Lung (tissue), 12 donors: ENCODE results near the gene GAK. TPM values are rescaled to one million over a fixed set of nuclear protein-coding genes. Genes with fewer than 3 reads are reported as not detected.
"Not testable (repeated sequence)": the region's sequence is repeated elsewhere in the genome, so short reads cannot be mapped to it uniquely, and the experiment has no call there.

Experiments
- ATAC-seq: fragments of 200-7000 bp; cut with Tn5 transposase; one replicate; pipeline ENCODE4 v1.9.1; 2020; ENCODE audit warnings: moderate number of reproducible peaks; ENCODE audit not compliant: insufficient read depth, low FRiP score
- DNase-seq, 3 donors: peaks; one replicate each; pipeline ENCODE4 v3.0.0-alpha.2; 2013 to 2017
- H3K27ac ChIP-seq, 2 donors: one replicate each; pipeline ENCODE4 v1.5.1; 2013; ENCODE audit warnings: mild to moderate bottlenecking in 2 of 2, moderate library complexity in 2 of 2, control low read depth in 1 of 2, inconsistent platforms in 1 of 2, low read depth in 1 of 2, low read length in 1 of 2
- H3K27me3 ChIP-seq, 3 donors: one replicate each; pipeline ENCODE4 v1.5.1; 2013; ENCODE audit warnings: low read length in 2 of 3; ENCODE audit not compliant: control insufficient read depth in 3 of 3, insufficient read depth in 3 of 3
- H3K36me3 ChIP-seq, 4 donors: one replicate each; pipeline ENCODE4 v1.5.1; 2013; ENCODE audit warnings: low read length in 4 of 4, mild to moderate bottlenecking in 1 of 4, moderate library complexity in 1 of 4; ENCODE audit not compliant: control insufficient read depth in 4 of 4, insufficient read depth in 4 of 4
- H3K4me1 ChIP-seq, 5 donors: one replicate each; pipeline ENCODE4 v1.5.1; 2013; ENCODE audit warnings: low read length in 5 of 5, mild to moderate bottlenecking in 2 of 5, moderate library complexity in 1 of 5; ENCODE audit not compliant: control insufficient read depth in 5 of 5, insufficient read depth in 5 of 5
- H3K4me3 ChIP-seq: one replicate; pipeline ENCODE4 v1.5.1; 2013; ENCODE audit warnings: mild to moderate bottlenecking, control low read depth, moderate library complexity
- H3K9ac ChIP-seq, 2 donors: one replicate each; pipeline ENCODE4 v1.5.1; 2013; ENCODE audit warnings: low read length in 2 of 2, control low read depth in 1 of 2; ENCODE audit not compliant: insufficient read depth in 1 of 2
- H3K9me3 ChIP-seq, 4 donors: one replicate each; pipeline ENCODE4 v1.5.1; 2013; ENCODE audit warnings: low read length in 3 of 4, mild to moderate bottlenecking in 1 of 4, moderate library complexity in 1 of 4; ENCODE audit not compliant: control insufficient read depth in 4 of 4, insufficient read depth in 3 of 4
- CTCF ChIP-seq: IDR thresholded peaks from 2 replicates; pipeline ENCODE4 v1.5.1; 2012; ENCODE audit warnings: mild to moderate bottlenecking; ENCODE audit errors: control extremely low read depth, extremely low read depth
- WGBS, 2 donors: extraction: QIAGEN DNeasy Blood & Tissue Kit; methylation state at CpG; one replicate each; pipeline ENCODE4 v1.1.7; 2013; 5-methylcytosine and 5-hydroxymethylcytosine counted together
- polyA plus RNA-seq, 2 donors: library from polyadenylated mRNA; stranded (reverse); fragments of 200-250 nt; gene quantifications; one replicate each; pipeline ENCODE4 v1.2.1, GENCODE V29; 2013
- total RNA-seq, 2 donors: library from RNA; depleted of rRNA in 1 of 2; stranded (reverse); fragments of >200 nt in 1 of 2; gene quantifications; one replicate each; pipeline ENCODE4 v1.2.1, GENCODE V29; 2014 to 2021
- donor health status: control.
- donor health status: control.
- donor health status: Bipolar disorder and iron deficiency.
- donor health status: healthy.
- donor health status: DM: yes; HTN: yes; CAD: no.

The GAK gene
- total and polyA plus RNA-seq, 4 donors: 101 to 178 (median 137) TPM

- Histone ChIP-seq H3K27me3 (no peaks in the 10 kb centered on the region), H3K9me3 (no peaks in the 10 kb centered on the region), H3K4me1 (peaks cover 0 to 9% (median 3%) of the 10 kb centered on the region in 5 donors), H3K9ac (no peak overlapping the region), H3K36me3 (peaks cover 0 to 6% (median 0%) of the 10 kb centered on the region in 4 donors), H3K27ac (no peak overlapping the region), H3K4me3 (no peak overlapping the region)
- WGBS, 2 donors: 73 to 74% methylated on average over 52 to 62 of the region's 62 CpGs
- ATAC-seq (no peak), DNase-seq (no peak)
- TF ChIP-seq CTCF: no peak
Observed at GRCh38 chr4:946517-947471, 14.7 kb upstream of the GAK start.

- 74 to 80% methylated on average over 9 of the region's 9 CpGs for WGBS, 2 donors
- Histone ChIP-seq H3K9ac (no peak overlapping the region), H3K36me3 (peaks cover 0 to 1% (median 0%) of the 10 kb centered on the region in 4 donors), H3K27me3 (no peaks in the 10 kb centered on the region), H3K4me3 (no peak overlapping the region), H3K4me1 (peaks cover 0 to 9% (median 3%) of the 10 kb centered on the region in 5 donors), H3K27ac (no peak overlapping the region), H3K9me3 (no peaks in the 10 kb centered on the region)
- DNase-seq (no peak), ATAC-seq (no peak)
- no peak for TF ChIP-seq CTCF
Observed at GRCh38 chr4:946103-946450, 14.0 kb upstream of the GAK start.

GRCh38 chr4:945274-946102 is 13.4 kb upstream of the GAK start:
- Histone ChIP-seq H3K27ac (no peak overlapping the region), H3K36me3 (peaks cover 0 to 1% (median 0%) of the 10 kb centered on the region in 4 donors), H3K4me3 (no peak overlapping the region), H3K27me3 (no peaks in the 10 kb centered on the region), H3K9ac (no peak overlapping the region), H3K9me3 (no peaks in the 10 kb centered on the region), H3K4me1 (peaks cover 0 to 9% (median 3%) of the 10 kb centered on the region in 5 donors)
- no peak for TF ChIP-seq CTCF
- WGBS, 2 donors: 58 to 72% methylated on average over 28 of the region's 28 CpGs
- DNase-seq (peak in 1 of 3 donors; percentile 19), ATAC-seq (no peak)

- WGBS, 2 donors: 85% methylated on average over 4 of the region's 4 CpGs
- ATAC-seq, H3K9me3 ChIP-seq, H3K27me3 ChIP-seq, H3K4me1 ChIP-seq, H3K4me3 ChIP-seq, DNase-seq, H3K27ac ChIP-seq, H3K9ac ChIP-seq, H3K36me3 ChIP-seq: not testable (repeated sequence)
Observed at GRCh38 chr4:939508-939907, 7.4 kb upstream of the GAK start.
